CD4-positive, alpha-beta memory T cell (primary cell): ENCODE results near the gene JSRP1. TPM values are rescaled to one million over a fixed set of nuclear protein-coding genes. Genes with fewer than 3 reads are reported as not detected.

Source experiments
- CTCF ChIA-PET: fragments of 350-600 bp; sonication (Branson Sonifier 250); formaldehyde crosslinking; loops from one replicate; lab custom pipeline; 2021; ENCODE audit warnings: inconsistent platforms; ENCODE audit not compliant: partially characterized antibody; lab: Charles Lee
- POLR2A ChIA-PET: fragments of 350-600 bp; sonication (Branson Sonifier 250); formaldehyde crosslinking; loops from one replicate; lab custom pipeline; 2021; ENCODE audit not compliant: partially characterized antibody; lab: Charles Lee
- DNase-seq, 5 donors: peaks; one replicate each; pipeline versions ENCODE4 v3.0.0 to v3.0.0-alpha.2; 2020 to 2022; ENCODE audit warnings: mixed read lengths in 1 of 5
- H3K27ac ChIP-seq: one replicate; pipeline ENCODE4 v1.7.0; 2013; ENCODE audit warnings: low read depth, low read length
- H3K27me3 ChIP-seq: 2 replicates; pipeline ENCODE4 v1.7.0; 2013; ENCODE audit warnings: mild to moderate bottlenecking, low read length, moderate library complexity; ENCODE audit not compliant: insufficient read depth
- H3K36me3 ChIP-seq: 2 replicates; pipeline ENCODE4 v1.7.0; 2013; ENCODE audit warnings: mild to moderate bottlenecking, low read length, moderate library complexity; ENCODE audit not compliant: insufficient read depth
- H3K4me1 ChIP-seq: 2 replicates; pipeline ENCODE4 v1.7.0; 2013; ENCODE audit warnings: mild to moderate bottlenecking, low read length, moderate library complexity; ENCODE audit not compliant: insufficient read depth
- H3K4me3 ChIP-seq, 2 donors: one replicate each; pipeline ENCODE4 v1.7.0; 2013; ENCODE audit warnings: low read length in 2 of 2, mild to moderate bottlenecking in 1 of 2
- H3K9me3 ChIP-seq, 2 donors: one replicate each; pipeline ENCODE4 v1.7.0; 2013; ENCODE audit warnings: low read length in 2 of 2, control low read depth in 1 of 2; ENCODE audit not compliant: control insufficient read depth in 1 of 2
- H3K27ac Mint-ChIP-seq, 7 donors: one replicate each; pipeline ENCODE4 v1.8.0; 2020 to 2021; ENCODE audit warnings: mixed read lengths in 7 of 7, mild to moderate bottlenecking in 6 of 7, inconsistent platforms in 3 of 7, moderate library complexity in 3 of 7
- H3K27me3 Mint-ChIP-seq, 2 donors: one replicate each; pipeline ENCODE4 v1.8.0; 2020 to 2021; ENCODE audit warnings: mixed read lengths in 2 of 2
- H3K36me3 Mint-ChIP-seq, 2 donors: one replicate each; pipeline ENCODE4 v1.8.0; 2020 to 2021; ENCODE audit warnings: mixed read lengths in 2 of 2, inconsistent platforms in 1 of 2, mild to moderate bottlenecking in 1 of 2
- H3K4me1 Mint-ChIP-seq, 4 donors: one replicate each; pipeline ENCODE4 v1.8.0; 2020 to 2021; ENCODE audit warnings: mixed read lengths in 4 of 4, mild to moderate bottlenecking in 1 of 4
- H3K4me3 Mint-ChIP-seq, 8 donors: one replicate each; pipeline ENCODE4 v1.8.0; 2020 to 2021; ENCODE audit warnings: mixed read lengths in 8 of 8, mild to moderate bottlenecking in 7 of 8, moderate library complexity in 6 of 8, inconsistent platforms in 3 of 8
- H3K9me3 Mint-ChIP-seq, 8 donors: one replicate each; pipeline ENCODE4 v1.8.0; 2020 to 2021; ENCODE audit warnings: mixed read lengths in 8 of 8, mild to moderate bottlenecking in 5 of 8, inconsistent platforms in 3 of 8, moderate library complexity in 1 of 8
- intact Hi-C: fragments of 100-400 bp; cut with micrococcal nuclease; formaldehyde crosslinking; loops from one replicate; pipeline ENCODE4 v1.15.1; 2023
- polyA plus RNA-seq, 2 donors: library from polyadenylated mRNA; unstranded; fragments of 300-500 nt; fragmentation: Illumina TruSeq; gene quantifications; one replicate each; pipeline ENCODE4 v1.2.3, GENCODE V29; 2021
- total RNA-seq, 2 experiments: library from RNA; stranded (reverse); gene quantifications; one replicate each; pipeline ENCODE4 v1.2.3, GENCODE V29; 2021

Gene JSRP1
- total and polyA plus RNA-seq, 4 experiments from 2014 or later, result 1.1 to 1.7 (median 1.4) TPM

GRCh38 chr19:2250766-2251105 lies 5.5 kb downstream of the JSRP1 start:
- Mint-ChIP-seq H3K9me3 (no peaks in the 10 kb centered on the region), H3K4me3 (no peak overlapping the region), H3K36me3 (peaks cover 8 to 11% of the 10 kb centered on the region in 2 donors), H3K27me3 (no peaks in the 10 kb centered on the region), H3K27ac (no peak overlapping the region), H3K4me1 (peaks cover 0 to 8% (median 4%) of the 10 kb centered on the region in 4 donors)
- ChIA-PET CTCF (interaction anchor here (2.5 kb wide), 1 partner anchor 11 kb away, joined by 10 read pairs; no protein-coding TSS in a partner anchor), POLR2A (interaction anchor here (1.0 to 16.7 kb wide), 5 partner anchors 7 to 44 kb away, joined by 3 to 325 read pairs (median 24); partner anchors contain the start of genes PLEKHJ1 and SF3A2)
- no peak for DNase-seq
- Histone ChIP-seq H3K27me3 (peaks cover 4% of the 10 kb centered on the region), H3K9me3 (no peaks in the 10 kb centered on the region), H3K27ac (no peak overlapping the region), H3K4me1 (peaks cover 31% of the 10 kb centered on the region), H3K36me3 (peaks cover 24% of the 10 kb centered on the region), H3K4me3 (no peak overlapping the region)
- intact Hi-C loops, result no loop called here

- ChIA-PET POLR2A (interaction anchor here (0.6 to 16.7 kb wide), 8 partner anchors 8 to 226 kb away, joined by 3 to 325 read pairs (median 8); partner anchors contain the start of genes GADD45B, PLEKHJ1 and SF3A2), CTCF (interaction anchor here (1.5 to 2.5 kb wide), 2 partner anchors 11 to 14 kb away, joined by 3 to 10 read pairs; partner anchors contain the start of gene PLEKHJ1)
- intact Hi-C loops, result no loop called here
- Mint-ChIP-seq H3K4me3 (peak overlapping the region in 2 of 8 donors; percentile 9 to 35), H3K9me3 (no peaks in the 10 kb centered on the region), H3K36me3 (peaks cover 10 to 13% of the 10 kb centered on the region in 2 donors), H3K4me1 (peaks cover 0 to 8% (median 4%) of the 10 kb centered on the region in 4 donors), H3K27ac (peak overlapping the region in 1 of 7 donors; percentile 40), H3K27me3 (no peaks in the 10 kb centered on the region)
- Histone ChIP-seq H3K4me1 (peaks cover 31% of the 10 kb centered on the region), H3K9me3 (no peaks in the 10 kb centered on the region), H3K36me3 (peaks cover 30% of the 10 kb centered on the region), H3K4me3 (no peak overlapping the region), H3K27ac (no peak overlapping the region), H3K27me3 (peaks cover 4% of the 10 kb centered on the region)
- peak in 1 of 5 donors; percentile 24 for DNase-seq
Observed at GRCh38 chr19:2249880-2250765, 6.1 kb downstream of the JSRP1 start.

DNA sequence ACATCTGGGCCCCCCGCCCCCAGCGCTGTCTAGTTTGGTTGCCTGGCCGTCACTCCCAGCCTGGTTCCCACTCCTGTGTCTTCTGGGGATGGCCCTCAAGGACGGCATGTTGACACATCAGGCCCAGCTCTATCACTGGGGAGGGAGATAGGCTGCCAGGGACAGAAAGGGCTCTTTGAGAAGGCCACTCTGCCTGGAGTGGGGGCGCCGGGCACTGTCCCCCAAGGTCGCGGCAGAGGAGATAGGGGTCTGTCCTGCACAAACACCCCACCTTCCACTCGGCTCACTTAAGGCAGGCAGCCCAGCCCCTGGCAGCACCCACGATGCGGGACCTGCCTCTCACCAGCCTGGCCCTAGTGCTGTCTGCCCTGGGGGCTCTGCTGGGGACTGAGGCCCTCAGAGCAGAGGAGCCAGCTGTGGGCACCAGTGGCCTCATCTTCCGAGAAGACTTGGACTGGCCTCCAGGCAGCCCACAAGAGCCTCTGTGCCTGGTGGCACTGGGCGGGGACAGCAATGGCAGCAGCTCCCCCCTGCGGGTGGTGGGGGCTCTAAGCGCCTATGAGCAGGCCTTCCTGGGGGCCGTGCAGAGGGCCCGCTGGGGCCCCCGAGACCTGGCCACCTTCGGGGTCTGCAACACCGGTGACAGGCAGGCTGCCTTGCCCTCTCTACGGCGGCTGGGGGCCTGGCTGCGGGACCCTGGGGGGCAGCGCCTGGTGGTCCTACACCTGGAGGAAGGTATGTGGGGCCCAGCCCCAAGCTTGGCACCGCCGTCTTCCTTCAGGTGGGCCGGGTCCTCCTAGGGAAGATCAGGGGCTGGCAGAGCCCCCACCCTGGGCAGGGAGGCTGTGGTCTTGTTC lies 7.0 kb downstream of the JSRP1 start, which contains the start of gene AMH:
AMH (plus strand) TSS at position 314 of the 857 bp plus-strand sequence; CDS start at position 324, 10 bp downstream.
- H3K4me1 ChIP-seq, result peaks cover 31% of the 10 kb centered on the region
- peak within 1 kb of the TSS in 1 of 8 donors; percentile 35 for H3K4me3 Mint-ChIP-seq

DNA sequence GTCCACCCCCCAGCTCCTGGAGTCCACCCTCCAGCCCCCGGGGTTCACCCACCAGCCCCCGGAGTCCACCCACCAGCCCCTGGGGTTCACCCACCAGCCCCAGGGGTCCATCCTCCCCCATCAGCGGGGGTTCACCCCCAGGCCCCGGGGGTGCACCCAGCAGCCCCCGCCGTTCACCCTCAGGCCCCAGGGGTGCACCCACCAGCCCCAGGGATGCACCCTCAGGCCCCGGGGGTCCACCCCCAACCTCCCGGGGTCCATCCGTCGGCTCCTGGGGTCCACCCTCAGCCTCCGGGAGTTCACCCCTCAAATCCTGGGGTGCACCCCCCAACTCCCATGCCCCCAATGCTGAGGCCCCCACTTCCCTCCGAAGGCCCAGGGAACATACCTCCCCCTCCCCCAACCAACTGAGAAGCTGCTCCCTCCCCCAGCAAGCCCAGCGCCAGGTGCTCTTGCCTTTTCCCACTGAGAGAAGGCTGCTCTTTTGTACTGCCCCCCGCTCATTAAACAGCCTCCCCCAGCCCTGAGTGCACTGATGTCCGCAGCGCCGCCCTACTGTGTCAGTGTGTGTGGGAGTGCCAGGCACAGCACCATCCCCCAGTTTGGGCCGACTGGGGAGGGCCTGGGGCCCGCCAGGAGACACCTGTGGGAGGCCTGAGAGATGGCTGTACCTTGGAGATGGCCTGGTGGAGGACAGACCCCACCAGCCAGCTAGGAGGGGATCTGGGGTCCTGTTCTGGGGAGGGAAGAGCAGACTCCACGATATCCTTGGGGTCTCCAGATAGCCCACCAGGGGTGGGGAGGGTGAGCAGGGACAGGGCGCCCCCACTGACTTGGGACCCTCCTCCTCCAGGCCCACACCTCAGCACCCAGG lies 7.8 kb downstream of the JSRP1 start:
- H3K27me3 Mint-ChIP-seq, result no peaks in the 10 kb centered on the region
- intact Hi-C loops, result no loop called here
- peaks cover 32% of the 10 kb centered on the region for H3K4me1 ChIP-seq
- POLR2A ChIA-PET, result interaction anchor here (1.1 to 16.7 kb wide), 4 partner anchors 9 to 23 kb away, joined by 3 to 325 read pairs (median 89); partner anchors contain the start of genes PLEKHJ1 and SF3A2
- H3K4me3 Mint-ChIP-seq, result no peak overlapping the region
- no peak for DNase-seq
- peaks cover 48% of the 10 kb centered on the region for H3K36me3 ChIP-seq
- H3K9me3 ChIP-seq, result no peaks in the 10 kb centered on the region
- CTCF ChIA-PET, result interaction anchor here (0.9 to 2.5 kb wide), 2 partner anchors 9 to 14 kb away, joined by 3 to 10 read pairs; no protein-coding TSS in a partner anchor
- peaks cover 4% of the 10 kb centered on the region for H3K27me3 ChIP-seq
- H3K4me3 ChIP-seq, result no peak overlapping the region
- H3K27ac Mint-ChIP-seq, result peak overlapping the region in 2 of 7 donors; percentile 23 to 32
- no peak overlapping the region for H3K27ac ChIP-seq
- peaks cover 14 to 22% of the 10 kb centered on the region in 2 donors for H3K36me3 Mint-ChIP-seq
- H3K4me1 Mint-ChIP-seq, result peaks cover 0 to 9% (median 5%) of the 10 kb centered on the region in 4 donors
- H3K9me3 Mint-ChIP-seq, result no peaks in the 10 kb centered on the region

More for the DNA sequence above, 7.0 kb downstream of the JSRP1 start, which contains the start of gene AMH:
- DNase-seq, result no peak
- H3K27me3 ChIP-seq, result peaks cover 4% of the 10 kb centered on the region
- Mint-ChIP-seq H3K4me1 (peaks cover 0 to 9% (median 5%) of the 10 kb centered on the region in 4 donors), H3K36me3 (peaks cover 14 to 20% of the 10 kb centered on the region in 2 donors), H3K9me3 (no peaks in the 10 kb centered on the region), H3K27ac (peak within 1 kb of the TSS in 2 of 7 donors; percentile 23 to 40), H3K27me3 (no peaks in the 10 kb centered on the region)
- intact Hi-C loops, result no loop called here
- POLR2A ChIA-PET, result interaction anchor here (0.8 to 16.7 kb wide), 7 partner anchors 8 to 227 kb away, joined by 3 to 325 read pairs (median 11); partner anchors contain the start of genes GADD45B, PLEKHJ1 and SF3A2
- peaks cover 39% of the 10 kb centered on the region for H3K36me3 ChIP-seq
- CTCF ChIA-PET, result interaction anchor here (0.9 to 2.5 kb wide), 3 partner anchors 10 to 13 kb away, joined by 3 to 10 read pairs (median 3); partner anchors contain the start of gene PLEKHJ1
- H3K4me3 ChIP-seq, result no peak within 1 kb of the TSS
- H3K9me3 ChIP-seq, result no peaks in the 10 kb centered on the region
- no peak within 1 kb of the TSS for H3K27ac ChIP-seq

DNA sequence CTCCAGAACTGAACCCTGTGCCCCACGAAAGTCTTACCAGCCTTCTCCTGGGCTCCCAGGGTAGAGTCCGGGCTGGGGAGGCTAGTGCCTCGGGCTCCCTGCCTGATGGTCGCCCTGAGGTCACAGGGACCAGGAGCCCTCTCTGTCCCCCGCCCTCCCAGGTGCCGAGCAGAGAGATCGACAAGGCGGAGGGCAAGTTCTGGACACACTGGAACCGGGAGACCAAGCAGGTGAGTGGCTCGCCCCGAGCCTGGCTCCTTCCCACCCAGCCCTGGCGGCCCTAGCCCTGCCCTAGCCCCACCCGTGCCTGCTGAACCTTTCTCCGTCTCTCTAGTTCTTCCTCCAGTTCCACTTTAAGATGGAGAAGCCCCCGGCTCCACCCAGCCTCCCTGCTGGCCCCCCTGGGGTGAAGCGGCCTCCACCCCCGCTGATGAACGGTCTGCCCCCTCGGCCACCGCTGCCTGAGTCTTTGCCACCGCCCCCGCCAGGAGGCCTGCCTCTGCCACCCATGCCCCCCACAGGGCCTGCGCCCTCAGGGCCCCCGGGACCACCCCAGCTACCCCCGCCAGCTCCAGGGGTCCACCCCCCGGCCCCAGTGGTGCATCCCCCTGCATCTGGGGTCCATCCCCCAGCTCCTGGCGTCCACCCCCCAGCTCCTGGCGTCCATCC lies 8.7 kb downstream of the JSRP1 start:
- no peak overlapping the region for H3K4me3 Mint-ChIP-seq

More for the DNA sequence above, 8.7 kb downstream of the JSRP1 start:
- H3K27ac Mint-ChIP-seq, result no peak overlapping the region
- ChIA-PET CTCF (no interaction called here), POLR2A (interaction anchor here (1.1 to 16.7 kb wide), 3 partner anchors 9 to 24 kb away, joined by 3 to 325 read pairs (median 167); partner anchors contain the start of genes PLEKHJ1 and SF3A2)
- H3K9me3 Mint-ChIP-seq, result no peaks in the 10 kb centered on the region
- H3K27me3 Mint-ChIP-seq, result no peaks in the 10 kb centered on the region
- DNase-seq, result no peak
- H3K36me3 Mint-ChIP-seq, result peaks cover 17 to 23% of the 10 kb centered on the region in 2 donors
- H3K4me3 ChIP-seq, result no peak overlapping the region
- peaks cover 4 to 13% (median 5%) of the 10 kb centered on the region in 4 donors for H3K4me1 Mint-ChIP-seq
- H3K27ac ChIP-seq, result no peak overlapping the region
- H3K4me1 ChIP-seq, result peaks cover 32% of the 10 kb centered on the region
- intact Hi-C loops, result no loop called here
- H3K36me3 ChIP-seq, result peaks cover 56% of the 10 kb centered on the region
- no peaks in the 10 kb centered on the region for H3K9me3 ChIP-seq
- H3K27me3 ChIP-seq, result peaks cover 4% of the 10 kb centered on the region
